A673 (cell line): Measurements from ENCODE around the gene SARDH. TPM values are rescaled to one million over a fixed set of nuclear protein-coding genes. Genes with fewer than 3 reads are reported as not detected.

Experiments
- BruUV-seq: library from RNA; stranded (reverse); fragments of 400-500 nt; replicated peaks from 2 replicates; lab custom pipeline; 2021; lab: Mats Ljungman, UMichigan
- CTCF ChIA-PET: fragments of 300-600 bp; sonication (Branson Sonifier 250); formaldehyde crosslinking; loops from one replicate; lab custom pipeline; 2022; ENCODE audit warnings: antibody characterized with exemption; lab: Charles Lee
- POLR2A ChIA-PET: fragments of 300-600 bp; sonication (Branson Sonifier 250); formaldehyde crosslinking; loops from one replicate; lab custom pipeline; 2022; ENCODE audit warnings: antibody characterized with exemption; ENCODE audit not compliant: low non-redundant PET; lab: Charles Lee
- DNase-seq: peaks from one replicate; pipeline ENCODE4 v3.0.0-alpha.2; 2015; ENCODE audit warnings: low spot score
- H3K27ac ChIP-seq: fragments of 200-600 bp; sonication (generic); 2 replicates; pipeline ENCODE4 v1.5.1; 2016; ENCODE audit warnings: mixed run types, low read depth, mild to moderate bottlenecking, mixed read lengths, antibody characterized with exemption, low read length; ENCODE audit not compliant: poor library complexity, severe bottlenecking
- H3K27me3 ChIP-seq: fragments of 200-600 bp; sonication (generic); replicated peaks from 2 replicates; pipeline ENCODE4 v1.6.1; 2017; ENCODE audit warnings: mixed run types, low read depth, mild to moderate bottlenecking, mixed read lengths, antibody characterized with exemption, low read length; ENCODE audit not compliant: insufficient read depth, poor library complexity
- H3K36me3 ChIP-seq: fragments of 200-600 bp; sonication (generic); 2 replicates; pipeline ENCODE4 v1.6.1; 2016; ENCODE audit warnings: mixed run types, mild to moderate bottlenecking, mixed read lengths, antibody characterized with exemption, low read length; ENCODE audit not compliant: insufficient read depth, poor library complexity, severe bottlenecking
- H3K4me1 ChIP-seq: fragments of 200-600 bp; sonication (generic); 2 replicates; pipeline ENCODE4 v1.6.1; 2017; ENCODE audit warnings: mixed run types, mild to moderate bottlenecking, mixed read lengths, antibody characterized with exemption, low read length; ENCODE audit not compliant: insufficient read depth, poor library complexity, severe bottlenecking
- H3K4me3 ChIP-seq: fragments of 200-600 bp; sonication (generic); 2 replicates; pipeline ENCODE4 v1.5.1; 2016; ENCODE audit warnings: low read depth, mixed run types, mild to moderate bottlenecking, mixed read lengths, low read length; ENCODE audit not compliant: poor library complexity, severe bottlenecking
- H3K9me3 ChIP-seq: fragments of 200-600 bp; sonication (generic); 2 replicates; pipeline ENCODE4 v1.6.1; 2016; ENCODE audit warnings: mixed run types, low read depth, mild to moderate bottlenecking, mixed read lengths, antibody characterized with exemption, low read length; ENCODE audit not compliant: poor library complexity, severe bottlenecking
- EZH2 ChIP-seq: fragments of 200-600 bp; sonication (generic); IDR thresholded peaks from 2 replicates; pipeline ENCODE4 v1.6.1; 2017; ENCODE audit warnings: borderline replicate concordance, low read depth, mild to moderate bottlenecking, mixed read lengths, antibody characterized with exemption, low read length; ENCODE audit not compliant: poor library complexity, severe bottlenecking
- intact Hi-C: fragments of 100-400 bp; cut with micrococcal nuclease; formaldehyde crosslinking; loops from one replicate; pipeline ENCODE4 v1.10.0; 2022; ENCODE audit not compliant: unreplicated experiment
- total RNA-seq: library from RNA; stranded (reverse); gene quantifications from 2 replicates; pipeline ENCODE4 v1.2.3, GENCODE V29; 2021
- TF ChIP-seq, protein P1 (sequence below): fragments of 300-800, 200-600 bp; sonication (generic); conservative IDR thresholded peaks from 2 replicates; pipeline ENCODE4 v1.5.1; 2017; ENCODE audit warnings: low read depth, mild to moderate bottlenecking, antibody characterized with exemption, low read length, moderate library complexity, mixed read lengths

Gene SARDH
- total RNA-seq, 1 experiment from 2014 or later: 0.37 TPM

DNA sequence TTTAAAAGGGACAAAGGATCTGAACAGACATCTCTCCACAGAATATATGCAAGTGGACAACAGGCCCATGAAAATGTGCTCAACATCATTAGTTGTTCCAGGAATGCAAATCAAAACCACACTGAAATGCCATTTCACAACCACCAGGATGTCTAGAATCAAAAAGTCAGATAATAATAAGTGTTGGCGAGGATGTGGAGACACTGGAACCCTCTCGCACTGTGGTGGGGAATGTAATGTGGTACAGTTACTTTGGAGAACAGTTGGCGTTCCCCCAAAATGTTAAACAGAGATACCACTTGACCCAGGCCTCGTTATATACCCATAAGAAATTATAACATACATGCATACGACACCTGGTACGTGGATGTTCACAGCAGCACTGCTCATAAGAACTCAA, 38.6 kb downstream of the SARDH start:
- peaks cover 15% of the 10 kb centered on the region for H3K4me1 ChIP-seq
- no peak overlapping the region for H3K4me3 ChIP-seq
- intact Hi-C loops: no loop called here
- H3K27ac ChIP-seq: no peak overlapping the region
- no peaks in the 10 kb centered on the region for H3K9me3 ChIP-seq
- BruUV-seq: no TSS peak
- DNase-seq: no peak
- H3K36me3 ChIP-seq: no peaks in the 10 kb centered on the region
- peaks cover 5% of the 10 kb centered on the region for H3K27me3 ChIP-seq
- TF ChIP-seq, protein P1, sequence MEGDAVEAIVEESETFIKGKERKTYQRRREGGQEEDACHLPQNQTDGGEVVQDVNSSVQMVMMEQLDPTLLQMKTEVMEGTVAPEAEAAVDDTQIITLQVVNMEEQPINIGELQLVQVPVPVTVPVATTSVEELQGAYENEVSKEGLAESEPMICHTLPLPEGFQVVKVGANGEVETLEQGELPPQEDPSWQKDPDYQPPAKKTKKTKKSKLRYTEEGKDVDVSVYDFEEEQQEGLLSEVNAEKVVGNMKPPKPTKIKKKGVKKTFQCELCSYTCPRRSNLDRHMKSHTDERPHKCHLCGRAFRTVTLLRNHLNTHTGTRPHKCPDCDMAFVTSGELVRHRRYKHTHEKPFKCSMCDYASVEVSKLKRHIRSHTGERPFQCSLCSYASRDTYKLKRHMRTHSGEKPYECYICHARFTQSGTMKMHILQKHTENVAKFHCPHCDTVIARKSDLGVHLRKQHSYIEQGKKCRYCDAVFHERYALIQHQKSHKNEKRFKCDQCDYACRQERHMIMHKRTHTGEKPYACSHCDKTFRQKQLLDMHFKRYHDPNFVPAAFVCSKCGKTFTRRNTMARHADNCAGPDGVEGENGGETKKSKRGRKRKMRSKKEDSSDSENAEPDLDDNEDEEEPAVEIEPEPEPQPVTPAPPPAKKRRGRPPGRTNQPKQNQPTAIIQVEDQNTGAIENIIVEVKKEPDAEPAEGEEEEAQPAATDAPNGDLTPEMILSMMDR: no peak
- TF ChIP-seq EZH2: no peak
- ChIA-PET POLR2A (no interaction called here), CTCF (no interaction called here)

DNA sequence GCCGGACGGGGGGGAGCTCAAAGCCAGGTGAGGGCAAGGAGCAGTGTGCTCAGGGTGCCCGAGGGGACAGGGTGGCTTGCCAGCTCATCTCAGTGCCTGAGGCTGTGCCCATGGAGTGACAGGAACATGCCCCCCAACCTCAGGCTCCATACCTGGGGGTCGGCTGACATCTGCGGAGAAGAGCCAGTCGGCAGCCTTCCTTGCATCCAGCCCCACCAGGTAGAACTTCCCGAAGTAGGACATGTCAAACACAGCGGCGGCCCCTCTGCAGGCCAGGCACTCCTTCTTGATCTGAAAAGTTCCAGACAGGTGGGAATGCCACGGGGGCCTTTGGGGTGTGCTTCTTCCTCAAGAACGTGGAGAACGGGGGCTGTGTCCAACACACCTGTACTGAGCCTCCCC, 42.1 kb downstream of the SARDH start:
- no peak for TF ChIP-seq EZH2
- TF ChIP-seq, protein P1: no peak
- H3K4me1 ChIP-seq: peaks cover 10% of the 10 kb centered on the region
- no peaks in the 10 kb centered on the region for H3K36me3 ChIP-seq
- no peak for DNase-seq
- ChIA-PET CTCF (no interaction called here), POLR2A (interaction anchor here (0.6 kb wide), 1 partner anchor 205 kb away, joined by 5 read pairs; no protein-coding TSS in a partner anchor)
- no TSS peak for BruUV-seq
- no peaks in the 10 kb centered on the region for H3K9me3 ChIP-seq
- no peak overlapping the region for H3K27ac ChIP-seq
- no peak overlapping the region for H3K4me3 ChIP-seq
- intact Hi-C loops: no loop called here
- peaks cover 5% of the 10 kb centered on the region for H3K27me3 ChIP-seq

DNA sequence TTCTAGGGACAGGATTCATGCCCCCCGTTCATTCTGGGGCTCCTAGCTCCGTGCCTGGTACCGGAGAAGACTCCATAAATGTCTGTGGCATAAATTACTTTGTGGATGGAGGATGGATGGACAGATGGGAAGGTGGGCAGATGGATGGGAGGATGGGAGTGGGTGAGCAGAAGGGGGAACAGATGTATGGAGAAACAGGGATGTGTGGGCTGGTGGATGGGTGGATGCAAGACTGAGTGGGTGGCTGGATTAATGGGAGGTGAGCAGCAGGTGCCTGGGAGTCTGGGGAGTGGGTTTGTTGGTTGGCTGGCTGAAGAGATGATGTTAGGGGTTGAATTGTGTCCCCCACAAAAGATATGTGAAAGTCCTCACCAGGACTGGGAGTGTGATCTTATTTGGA, 43.5 kb downstream of the SARDH start:
- CTCF ChIA-PET: no interaction called here
- no peaks in the 10 kb centered on the region for H3K36me3 ChIP-seq
- H3K27ac ChIP-seq: no peak overlapping the region
- POLR2A ChIA-PET: no interaction called here
- DNase-seq: no peak
- TF ChIP-seq EZH2: no peak
- TF ChIP-seq, protein P1: no peak
- peaks cover 5% of the 10 kb centered on the region for H3K27me3 ChIP-seq
- no TSS peak for BruUV-seq
- H3K4me1 ChIP-seq: peaks cover 10% of the 10 kb centered on the region
- H3K4me3 ChIP-seq: no peak overlapping the region
- no peaks in the 10 kb centered on the region for H3K9me3 ChIP-seq
- intact Hi-C loops: no loop called here
